Fibroblast of lung (primary cell): Measurements from ENCODE around the gene TM9SF4.

ENCODE experiments used
- CTCF ChIP-seq, 2 donors: IDR thresholded peaks in 1 of 2; conservative IDR thresholded peaks in 1 of 2; 1 replicate in 1 of 2; 2 replicates in 1 of 2; pipeline ENCODE4 v1.5.1; 2011 to 2012; ENCODE audit warnings: low read length in 2 of 2, control low read depth in 1 of 2, inconsistent platforms in 1 of 2, low read depth in 1 of 2, mild to moderate bottlenecking in 1 of 2
- EZH2 ChIP-seq: IDR thresholded peaks from 2 replicates; pipeline ENCODE4 v1.5.1; 2012; ENCODE audit warnings: low read length, control low read depth, mild to moderate bottlenecking; ENCODE audit errors: missing control alignments

GRCh38 chr20:32183947-32184635 lies 74.6 kb downstream of the TM9SF4 start:
- TF ChIP-seq CTCF (conservative IDR thresholded peaks at IDR 0.05 in 1 of 2, IDR thresholded peaks at IDR 0.05 in 1 of 2; ENCODE audit: low read depth in 1 of 2, low read length in 2 of 2) (no peak), EZH2 (no peak)
